NCI-H2227 (cell line): ENCODE results near the gene ITPKC.

Source experiments
- DNase-seq: peaks from one replicate; lab custom pipeline; 2025; ENCODE audit not compliant: unreplicated experiment; lab: John Stamatoyannopoulos, UW

ITPKC gene

DNA sequence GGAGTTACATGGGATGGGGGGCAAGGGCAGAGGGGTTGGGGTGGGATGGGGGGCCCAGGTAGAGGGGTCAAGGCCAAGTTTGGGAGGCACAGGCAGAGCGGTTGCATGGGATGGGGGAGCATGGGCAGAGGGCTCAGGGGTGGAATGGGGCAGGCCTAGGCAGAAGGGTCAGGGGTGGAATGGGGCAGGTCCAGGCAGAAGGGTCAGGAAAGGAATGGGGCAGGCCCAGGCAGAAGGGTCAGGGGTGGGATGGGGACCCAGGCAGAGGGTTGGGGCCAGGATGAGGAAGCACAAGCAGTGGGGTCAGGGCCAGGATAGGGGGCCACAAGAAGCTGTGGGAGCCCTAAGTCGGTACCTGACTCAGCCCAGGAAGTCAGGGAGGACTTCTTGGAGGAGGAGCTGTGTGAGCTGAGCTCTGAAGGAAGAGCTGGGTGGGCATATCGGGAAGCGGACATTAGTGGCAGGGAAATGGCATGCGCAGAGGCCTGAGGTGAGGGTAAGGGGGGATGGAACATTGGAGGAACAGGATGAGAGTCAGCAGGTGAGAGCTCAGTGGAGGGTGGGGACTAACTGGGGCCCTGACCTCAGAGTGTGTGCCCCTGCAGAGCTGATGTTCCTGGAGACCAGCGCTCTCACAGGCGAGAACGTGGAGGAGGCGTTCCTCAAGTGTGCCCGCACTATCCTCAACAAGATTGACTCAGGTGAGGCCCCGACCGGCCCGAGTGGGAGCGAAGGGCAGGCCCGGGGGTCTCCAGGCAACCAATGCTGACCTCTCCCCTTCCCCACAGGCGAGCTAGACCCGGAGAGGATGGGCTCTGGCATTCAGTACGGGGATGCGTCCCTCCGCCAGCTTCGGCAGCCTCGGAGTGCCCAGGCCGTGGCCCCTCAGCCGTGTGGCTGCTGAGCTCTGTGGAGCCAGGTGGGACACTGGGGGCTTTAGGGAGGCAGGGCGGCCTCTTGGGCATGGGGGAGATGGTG is 69.4 kb downstream of the ITPKC start:
- no peak for DNase-seq
